ENCODE measurements around the gene UBA52. TPM values are rescaled to one million over a fixed set of nuclear protein-coding genes. Genes with fewer than 3 reads are reported as not detected.
A peak's percentile ranks its signal among the peaks of the same experiment; 100 is the strongest.

Gene UBA52
- total and polyA plus RNA-seq, 2 of the 8 experiments (the other 6 are each of a cell fraction or from before 2014, with no cell fraction given): 1,340 to 5,409 TPM

GRCh38 chr19:18522124-18522861 lies 49.4 kb upstream of the UBA52 start (continued):
- TF ChIP-seq CHD7 (IDR thresholded peaks at IDR 0.05; ENCODE audit: insufficient replicate concordance, low read length): no peak
- TF ChIP-seq BRCA1 (IDR thresholded peaks at IDR 0.05; ENCODE audit: low read depth, low read length): no peak
- peak in 1 of 2 experiments; percentile 98; a peak in 2 of 4 replicates for TF ChIP-seq HDAC2 (IDR thresholded peaks at IDR 0.05; ENCODE audit: borderline replicate concordance in 1 of 2, low read depth in 2 of 2, low read length in 2 of 2)
- TF ChIP-seq, protein P1, sequence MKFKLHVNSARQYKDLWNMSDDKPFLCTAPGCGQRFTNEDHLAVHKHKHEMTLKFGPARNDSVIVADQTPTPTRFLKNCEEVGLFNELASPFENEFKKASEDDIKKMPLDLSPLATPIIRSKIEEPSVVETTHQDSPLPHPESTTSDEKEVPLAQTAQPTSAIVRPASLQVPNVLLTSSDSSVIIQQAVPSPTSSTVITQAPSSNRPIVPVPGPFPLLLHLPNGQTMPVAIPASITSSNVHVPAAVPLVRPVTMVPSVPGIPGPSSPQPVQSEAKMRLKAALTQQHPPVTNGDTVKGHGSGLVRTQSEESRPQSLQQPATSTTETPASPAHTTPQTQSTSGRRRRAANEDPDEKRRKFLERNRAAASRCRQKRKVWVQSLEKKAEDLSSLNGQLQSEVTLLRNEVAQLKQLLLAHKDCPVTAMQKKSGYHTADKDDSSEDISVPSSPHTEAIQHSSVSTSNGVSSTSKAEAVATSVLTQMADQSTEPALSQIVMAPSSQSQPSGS (IDR thresholded peaks at IDR 0.05; ENCODE audit: low read length): 0 out of 2 replicates have a peak, but pooled peaks have one; percentile 44
- TF ChIP-seq SP4 (IDR thresholded peaks at IDR 0.05; ENCODE audit: low read length): peak; percentile 89
- peak; percentile 32; the same call in 1 of the 2 replicates for TF ChIP-seq MAFK (IDR thresholded peaks at IDR 0.05; ENCODE audit: low read depth, low read length)
- TF ChIP-seq BACH1 (IDR thresholded peaks at IDR 0.05; ENCODE audit: low read length): peak; percentile 90
- no peak for TF ChIP-seq PHF8 (conservative IDR thresholded peaks at IDR 0.05; ENCODE audit: low read depth, low read length)
